ENCODE results near the gene FAM78A. TPM values are rescaled to one million over a fixed set of nuclear protein-coding genes. Genes with fewer than 3 reads are reported as not detected.

FAM78A gene
- total and polyA plus RNA-seq, 7 donors: 0.60 to 11.9 (median 2.0) TPM

DNA sequence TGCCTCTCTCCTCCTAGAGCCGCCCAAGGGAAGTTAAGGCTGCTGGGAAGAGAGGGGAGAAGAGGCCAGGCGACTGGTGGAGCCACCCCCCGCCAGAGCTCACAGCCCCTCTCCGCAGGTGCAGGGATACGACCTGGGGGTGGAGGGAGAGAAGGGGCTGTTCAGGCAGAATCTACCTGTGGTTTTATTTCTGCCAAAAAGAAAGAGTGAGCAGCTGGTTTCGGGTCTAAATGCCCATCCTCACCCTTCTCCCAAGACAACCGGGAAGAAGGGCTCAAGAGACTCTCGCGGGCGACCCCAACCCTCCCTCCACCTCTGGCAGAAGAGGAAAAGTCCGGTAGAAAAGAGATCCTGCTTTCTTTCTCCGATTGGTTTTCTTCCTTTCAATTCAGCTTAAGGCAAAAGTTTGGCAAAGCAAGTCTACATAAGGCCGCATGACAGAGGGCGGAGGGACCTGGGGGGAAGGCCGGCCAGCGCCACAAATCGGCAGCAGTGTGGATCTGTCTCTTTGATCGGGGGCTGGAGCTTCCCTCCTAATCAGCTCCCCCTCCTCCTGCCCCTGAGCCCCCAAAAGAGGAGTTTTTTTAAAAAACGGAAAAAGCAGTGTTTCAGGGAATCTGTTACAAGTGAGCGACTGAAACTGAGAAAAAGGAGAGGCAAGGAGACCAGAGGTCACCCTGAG lies 16.3 kb downstream of the FAM78A start:
- H3K27me3 ChIP-seq: no peaks in the 10 kb centered on the region

DNA sequence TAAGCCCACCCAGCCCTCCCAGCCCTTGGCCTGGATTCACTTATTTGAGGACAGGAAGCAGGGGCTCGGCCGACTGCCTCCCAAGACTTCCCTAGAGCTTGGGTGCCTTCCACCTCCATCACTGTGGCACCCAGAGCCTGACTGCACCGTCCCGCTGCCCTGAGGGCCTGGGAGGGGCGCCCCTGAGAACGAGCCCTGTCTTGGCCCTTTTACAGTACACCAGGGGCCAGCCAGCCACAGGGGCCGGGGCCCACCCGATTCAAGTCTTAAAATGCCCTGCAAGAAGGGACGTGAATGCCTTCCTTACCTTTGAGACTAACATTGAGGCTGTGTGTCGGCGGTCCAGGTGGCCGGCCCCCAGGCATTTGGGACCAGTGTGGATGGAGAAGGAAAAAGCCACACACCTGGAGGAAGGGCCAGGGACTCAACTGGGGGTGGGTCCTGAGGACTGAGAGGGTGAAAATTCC lies 16.8 kb downstream of the FAM78A start:
- Histone ChIP-seq H3K4me3 (no peak overlapping the region), H3K27ac (no peak overlapping the region), H3K36me3 (no peaks in the 10 kb centered on the region), H3K9me3 (no peaks in the 10 kb centered on the region), H3K27me3 (no peaks in the 10 kb centered on the region), H3K4me1 (peaks cover 0 to 3% (median 0%) of the 10 kb centered on the region in 4 donors)
- intact Hi-C loops (cut with DNase I): no loop called here
- no peak for DNase-seq
- 92 to 93% methylated on average over 12 of the region's 12 CpGs for WGBS, 2 donors
- TF ChIP-seq EP300 (IDR thresholded peaks at IDR 0.05) (no peak), POLR2A (IDR thresholded peaks at IDR 0.05) (no peak), POLR2AphosphoS5 (IDR thresholded peaks at IDR 0.05) (no peak)
- TF ChIP-seq, protein P1, sequence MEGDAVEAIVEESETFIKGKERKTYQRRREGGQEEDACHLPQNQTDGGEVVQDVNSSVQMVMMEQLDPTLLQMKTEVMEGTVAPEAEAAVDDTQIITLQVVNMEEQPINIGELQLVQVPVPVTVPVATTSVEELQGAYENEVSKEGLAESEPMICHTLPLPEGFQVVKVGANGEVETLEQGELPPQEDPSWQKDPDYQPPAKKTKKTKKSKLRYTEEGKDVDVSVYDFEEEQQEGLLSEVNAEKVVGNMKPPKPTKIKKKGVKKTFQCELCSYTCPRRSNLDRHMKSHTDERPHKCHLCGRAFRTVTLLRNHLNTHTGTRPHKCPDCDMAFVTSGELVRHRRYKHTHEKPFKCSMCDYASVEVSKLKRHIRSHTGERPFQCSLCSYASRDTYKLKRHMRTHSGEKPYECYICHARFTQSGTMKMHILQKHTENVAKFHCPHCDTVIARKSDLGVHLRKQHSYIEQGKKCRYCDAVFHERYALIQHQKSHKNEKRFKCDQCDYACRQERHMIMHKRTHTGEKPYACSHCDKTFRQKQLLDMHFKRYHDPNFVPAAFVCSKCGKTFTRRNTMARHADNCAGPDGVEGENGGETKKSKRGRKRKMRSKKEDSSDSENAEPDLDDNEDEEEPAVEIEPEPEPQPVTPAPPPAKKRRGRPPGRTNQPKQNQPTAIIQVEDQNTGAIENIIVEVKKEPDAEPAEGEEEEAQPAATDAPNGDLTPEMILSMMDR (IDR thresholded peaks at IDR 0.05): no peak

More for the DNA sequence above, 16.3 kb downstream of the FAM78A start:
- no peak overlapping the region for H3K27ac ChIP-seq
- TF ChIP-seq POLR2A (IDR thresholded peaks at IDR 0.05) (no peak), EP300 (IDR thresholded peaks at IDR 0.05) (no peak), POLR2AphosphoS5 (IDR thresholded peaks at IDR 0.05) (no peak)
- TF ChIP-seq, protein P1 (IDR thresholded peaks at IDR 0.05): no peak
- no peaks in the 10 kb centered on the region for H3K36me3 ChIP-seq
- 84 to 88% methylated on average over 20 of the region's 20 CpGs for WGBS, 2 donors
- no peaks in the 10 kb centered on the region for H3K9me3 ChIP-seq
- peaks cover 0 to 3% (median 0%) of the 10 kb centered on the region in 4 donors for H3K4me1 ChIP-seq
- intact Hi-C loops (cut with DNase I): no loop called here
- no peak overlapping the region for H3K4me3 ChIP-seq
- DNase-seq: no peak

DNA sequence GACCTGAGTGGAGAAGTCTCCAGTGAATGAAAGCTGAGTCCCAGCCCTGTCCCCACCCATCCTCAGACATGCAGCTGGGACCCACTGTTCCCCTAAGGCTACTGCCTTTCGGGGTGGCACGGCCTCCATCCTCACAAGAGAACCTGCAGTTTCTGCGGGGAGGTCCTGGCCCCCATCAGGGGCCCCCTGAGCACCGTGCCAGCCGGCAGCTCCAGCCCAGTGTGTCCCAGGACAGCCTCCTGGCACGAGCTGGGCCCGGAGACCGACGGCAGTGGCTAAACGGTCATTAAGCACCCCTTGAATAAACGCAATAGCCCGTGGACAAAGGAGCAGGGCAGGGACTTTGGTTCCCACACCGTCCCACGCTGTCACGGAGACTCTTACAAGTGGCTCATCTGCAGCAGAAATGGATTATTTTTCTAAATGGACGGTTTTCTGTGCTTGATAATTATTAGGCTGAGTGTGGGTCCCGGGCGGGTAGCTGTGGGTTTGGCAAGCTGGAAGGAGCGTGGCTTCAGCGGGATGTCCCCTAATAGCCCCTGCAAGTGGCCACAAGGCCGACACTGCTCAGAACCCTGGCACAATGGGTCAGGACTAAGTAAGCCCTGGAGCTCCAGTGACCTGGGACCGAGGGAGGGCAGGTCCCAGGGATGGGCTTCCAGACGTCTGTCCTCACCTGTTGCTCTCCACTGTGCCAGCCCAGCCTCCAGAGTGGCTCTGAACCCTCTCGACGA lies 17.4 kb downstream of the FAM78A start:
- intact Hi-C loops (cut with DNase I): no loop called here
- TF ChIP-seq POLR2AphosphoS5 (IDR thresholded peaks at IDR 0.05) (no peak), POLR2A (IDR thresholded peaks at IDR 0.05) (no peak), EP300 (IDR thresholded peaks at IDR 0.05) (no peak)
- TF ChIP-seq, protein P1 (IDR thresholded peaks at IDR 0.05): no peak
- no peaks in the 10 kb centered on the region for H3K27me3 ChIP-seq
- no peaks in the 10 kb centered on the region for H3K36me3 ChIP-seq
- H3K9me3 ChIP-seq: no peaks in the 10 kb centered on the region
- H3K4me3 ChIP-seq: no peak overlapping the region
- H3K27ac ChIP-seq: no peak overlapping the region
- no peak for DNase-seq
- WGBS, 2 donors: 78 to 80% methylated on average over 25 of the region's 25 CpGs
- peaks cover 0 to 3% (median 0%) of the 10 kb centered on the region in 4 donors for H3K4me1 ChIP-seq

DNA sequence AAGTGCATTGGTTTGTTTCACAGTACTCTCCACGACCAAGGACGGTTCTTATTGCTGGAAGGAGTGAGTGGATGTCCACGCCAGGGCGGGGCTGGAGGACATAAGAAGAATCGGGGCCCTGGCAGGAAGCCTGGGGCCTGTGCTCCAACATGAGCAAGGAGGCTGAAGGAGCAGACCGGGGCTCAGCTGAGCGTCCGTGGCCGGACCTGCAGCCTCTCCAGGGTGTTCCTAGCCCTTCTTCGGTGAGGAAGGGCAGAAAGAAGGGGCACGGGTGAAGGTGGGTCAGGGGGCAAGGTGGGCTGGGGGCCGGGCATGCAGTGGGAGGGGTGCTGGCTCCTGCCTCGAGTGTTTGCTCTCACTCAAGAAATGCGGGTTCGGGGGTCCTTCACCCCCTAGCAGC lies 18.1 kb downstream of the FAM78A start:
- H3K4me3 ChIP-seq: no peak overlapping the region
- H3K36me3 ChIP-seq: no peaks in the 10 kb centered on the region
- peaks cover 0 to 3% (median 0%) of the 10 kb centered on the region in 4 donors for H3K4me1 ChIP-seq
- no peaks in the 10 kb centered on the region for H3K9me3 ChIP-seq
- no peak for DNase-seq
- intact Hi-C loops (cut with DNase I): no loop called here
- H3K27ac ChIP-seq: no peak overlapping the region
- TF ChIP-seq POLR2A (IDR thresholded peaks at IDR 0.05) (no peak), EP300 (IDR thresholded peaks at IDR 0.05) (no peak), POLR2AphosphoS5 (IDR thresholded peaks at IDR 0.05) (no peak)
- TF ChIP-seq, protein P1 (IDR thresholded peaks at IDR 0.05): no peak
- WGBS, 2 donors: 68 to 74% methylated on average over 15 of the region's 15 CpGs
- no peaks in the 10 kb centered on the region for H3K27me3 ChIP-seq

Data from sigmoid colon (tissue), 7 donors.